Measurements from ENCODE around the gene RING1. TPM values are rescaled to one million over a fixed set of nuclear protein-coding genes. Genes with fewer than 3 reads are reported as not detected.
A peak's percentile ranks its signal among the peaks of the same experiment; 100 is the strongest.

The RING1 gene
- total RNA-seq, 4 donors from 2014 or later: 20.3 to 40.2 (median 24.7) TPM

- no peak overlapping the region for H3K4me3 ChIP-seq (replicated peaks in 1 of 3)
Measured at GRCh38 chr6:33203443-33204164, 4.7 kb upstream of the RING1 start.

GRCh38 chr6:33204165-33204414, 4.2 kb upstream of the RING1 start:
- Histone ChIP-seq H3K27ac (no peak overlapping the region), H3K27me3 (no peaks in the 10 kb centered on the region), H3K4me3 (replicated peaks in 1 of 3) (peak overlapping the region in 1 of 3 donors; percentile 63), H3K9me3 (no peaks in the 10 kb centered on the region), H3K36me3 (peaks cover 13 to 16% of the 10 kb centered on the region in 2 donors), H3K4me1 (peaks cover 44 to 48% of the 10 kb centered on the region in 2 donors)
- DNase-seq: no peak
- TF ChIP-seq CTCF (IDR thresholded peaks at IDR 0.05): no peak
- no peak for TF ChIP-seq POLR2A (IDR thresholded peaks at IDR 0.05)
- intact Hi-C loops (cut with DNase I): loop anchor here (10.0 kb wide), 1 partner anchor 221 kb away; the partner anchor contains the start of gene SYNGAP1
- 2 to 7% methylated on average over 4 of the region's 4 CpGs for WGBS, 2 donors

More at GRCh38 chr6:33203443-33204164, 4.7 kb upstream of the RING1 start:
- no peak for TF ChIP-seq CTCF (IDR thresholded peaks at IDR 0.05)
- no peak for TF ChIP-seq POLR2A (IDR thresholded peaks at IDR 0.05)
- Histone ChIP-seq H3K4me1 (peaks cover 44 to 53% of the 10 kb centered on the region in 2 donors), H3K27ac (no peak overlapping the region), H3K9me3 (no peaks in the 10 kb centered on the region), H3K27me3 (no peaks in the 10 kb centered on the region), H3K36me3 (peaks cover 13 to 16% of the 10 kb centered on the region in 2 donors)
- whole genome bisulfite sequencing, 2 donors: 88 to 94% methylated on average over 5 to 7 of the region's 7 CpGs
- intact Hi-C loops (cut with DNase I): loop anchor here (10.0 kb wide), 1 partner anchor 221 kb away; the partner anchor contains the start of gene SYNGAP1
- no peak for DNase-seq

GRCh38 chr6:33204415-33205190, 3.7 kb upstream of the RING1 start, which contains the start of gene HSD17B8:
TSS of gene HSD17B8 (plus strand) at chr6:33204655. CDS start at chr6:33204669, 14 bp downstream.
- no peak for TF ChIP-seq CTCF (IDR thresholded peaks at IDR 0.05)
- peak in 1 of 2 donors; percentile 75 for TF ChIP-seq POLR2A (IDR thresholded peaks at IDR 0.05)
- Histone ChIP-seq H3K36me3 (peaks cover 16% of the 10 kb centered on the region in 2 donors), H3K4me3 (replicated peaks in 1 of 3) (peak within 1 kb of the TSS; percentile 63 to 72 (median 68)), H3K9me3 (no peaks in the 10 kb centered on the region), H3K27ac (peak within 1 kb of the TSS; percentile 15 to 50 (median 24)), H3K4me1 (peaks cover 40 to 43% of the 10 kb centered on the region in 2 donors), H3K27me3 (no peaks in the 10 kb centered on the region)
- peak; percentile 97 to 98 for DNase-seq
- WGBS, 2 donors: 0 to 1% methylated on average over 23 to 43 of the region's 48 CpGs
- intact Hi-C loops (cut with DNase I): loop anchor here (10.0 kb wide), 1 partner anchor 220 kb away; the partner anchor contains the start of gene SYNGAP1

- no peaks in the 10 kb centered on the region for H3K9me3 ChIP-seq
- no peak overlapping the region for H3K27ac ChIP-seq
- H3K4me1 ChIP-seq: peaks cover 39 to 43% of the 10 kb centered on the region in 2 donors
- no peak for DNase-seq
- H3K27me3 ChIP-seq: no peaks in the 10 kb centered on the region
- peak overlapping the region in 1 of 3 donors; percentile 63 for H3K4me3 ChIP-seq (replicated peaks in 1 of 3)
- H3K36me3 ChIP-seq: peaks cover 16 to 22% of the 10 kb centered on the region in 2 donors
- 48 to 49% methylated on average over 17 of the region's 17 CpGs for WGBS, 2 donors
- TF ChIP-seq POLR2A (IDR thresholded peaks at IDR 0.05) (no peak), CTCF (IDR thresholded peaks at IDR 0.05) (no peak)
- intact Hi-C loops (cut with DNase I): loop anchor here (10.0 kb wide), 1 partner anchor 219 kb away; the partner anchor contains the start of gene SYNGAP1
Measured at GRCh38 chr6:33205191-33206026, 2.9 kb upstream of the RING1 start.

All from thyroid gland (tissue), 4 donors.